CD14-positive monocyte (primary cell): ENCODE data around the gene MUSK. TPM values are rescaled to one million over a fixed set of nuclear protein-coding genes. Genes with fewer than 3 reads are reported as not detected.

Experiments
- DNase-seq, 3 donors: peaks; one replicate each; pipeline ENCODE4 v3.0.0-alpha.2; 2011 to 2022
- H2AFZ ChIP-seq: 2 replicates; pipeline ENCODE4 v1.6.0; 2012; ENCODE audit warnings: mild to moderate bottlenecking, low read depth, low read length, inconsistent platforms; ENCODE audit not compliant: insufficient read depth, poor library complexity, severe bottlenecking
- H3K27ac ChIP-seq, 2 donors: 1 replicate in 1 of 2; 2 replicates in 1 of 2; pipeline ENCODE4 v1.5.1; 2012 to 2013; ENCODE audit warnings: low read length in 2 of 2, control low read depth in 1 of 2, inconsistent platforms in 1 of 2, low read depth in 1 of 2, mild to moderate bottlenecking in 1 of 2
- H3K27me3 ChIP-seq, 2 donors: one replicate each; pipeline versions ENCODE4 v1.6.0 to v1.6.1; 2011 to 2013; ENCODE audit warnings: low read length in 2 of 2; ENCODE audit not compliant: control insufficient read depth in 2 of 2, insufficient read depth in 2 of 2
- H3K36me3 ChIP-seq, 2 donors: replicated peaks in 1 of 2; 1 replicate in 1 of 2; 2 replicates in 1 of 2; pipeline versions ENCODE4 v1.5.1 to v1.6.1; 2012 to 2013; ENCODE audit warnings: low read length in 2 of 2, control low read depth in 1 of 2, inconsistent platforms in 1 of 2, mild to moderate bottlenecking in 1 of 2; ENCODE audit not compliant: insufficient read depth in 2 of 2, control insufficient read depth in 1 of 2
- H3K4me1 ChIP-seq, 2 donors: 1 replicate in 1 of 2; 2 replicates in 1 of 2; pipeline versions ENCODE4 v1.5.1 to v1.6.1; 2012 to 2013; ENCODE audit warnings: low read length in 2 of 2, control low read depth in 1 of 2, inconsistent platforms in 1 of 2, mild to moderate bottlenecking in 1 of 2, moderate library complexity in 1 of 2; ENCODE audit not compliant: insufficient read depth in 2 of 2, control insufficient read depth in 1 of 2
- H3K4me2 ChIP-seq: replicated peaks from 2 replicates; pipeline ENCODE3; 2012; ENCODE audit warnings: low read length, moderate library complexity, mild to moderate bottlenecking; ENCODE audit not compliant: poor library complexity, severe bottlenecking; ENCODE audit errors: extremely low read depth
- H3K4me3 ChIP-seq, 3 experiments: fragments of 200-600 bp in 1 of 3; sonication (generic) in 1 of 3; replicated peaks in 1 of 3; 1 replicate in 2 of 3; 2 replicates in 1 of 3; pipeline ENCODE4 v1.5.1; 2011 to 2013; ENCODE audit warnings: low read length in 3 of 3, mild to moderate bottlenecking in 3 of 3, control low read depth in 2 of 3, low read depth in 2 of 3, inconsistent platforms in 1 of 3, moderate library complexity in 1 of 3
- H3K79me2 ChIP-seq: 2 replicates; pipeline ENCODE4 v1.6.0; 2012; ENCODE audit warnings: mild to moderate bottlenecking, control low read depth, inconsistent platforms, low read length, moderate library complexity; ENCODE audit not compliant: insufficient read depth
- H3K9ac ChIP-seq: 2 replicates; pipeline ENCODE4 v1.6.0; 2017; ENCODE audit warnings: low read length, mild to moderate bottlenecking; ENCODE audit not compliant: insufficient read depth, poor library complexity, severe bottlenecking
- H3K9me3 ChIP-seq, 2 donors: replicated peaks in 1 of 2; 1 replicate in 1 of 2; 2 replicates in 1 of 2; pipeline versions ENCODE4 v1.5.1 to v1.6.1; 2012 to 2013; ENCODE audit warnings: low read length in 2 of 2, control low read depth in 1 of 2; ENCODE audit not compliant: control insufficient read depth in 1 of 2, insufficient read depth in 1 of 2
- H4K20me1 ChIP-seq: 2 replicates; pipeline ENCODE4 v1.6.0; 2012; ENCODE audit warnings: mild to moderate bottlenecking, low read length, control low read depth, moderate library complexity; ENCODE audit not compliant: insufficient read depth
- H3K27ac Mint-ChIP-seq, 7 donors: one replicate each; pipeline ENCODE4 v1.8.0; 2020; ENCODE audit warnings: mild to moderate bottlenecking in 7 of 7, mixed read lengths in 7 of 7, moderate library complexity in 6 of 7, inconsistent platforms in 2 of 7
- H3K27me3 Mint-ChIP-seq, 3 donors: one replicate each; pipeline ENCODE4 v1.8.0; 2021 to 2022; ENCODE audit warnings: low read depth in 3 of 3, mild to moderate bottlenecking in 3 of 3, mixed read lengths in 3 of 3, moderate library complexity in 3 of 3, inconsistent platforms in 1 of 3
- H3K36me3 Mint-ChIP-seq, 2 donors: one replicate each; pipeline ENCODE4 v1.8.0; 2020; ENCODE audit warnings: mixed read lengths in 2 of 2, inconsistent platforms in 1 of 2, mild to moderate bottlenecking in 1 of 2
- H3K4me1 Mint-ChIP-seq: one replicate; pipeline ENCODE4 v1.8.0; 2020; ENCODE audit warnings: mild to moderate bottlenecking, mixed read lengths
- H3K4me3 Mint-ChIP-seq, 2 donors: one replicate each; pipeline ENCODE4 v1.8.0; 2020; ENCODE audit warnings: mild to moderate bottlenecking in 2 of 2, mixed read lengths in 2 of 2, moderate library complexity in 1 of 2
- H3K9me3 Mint-ChIP-seq, 7 donors: one replicate each; pipeline ENCODE4 v1.8.0; 2020 to 2022; ENCODE audit warnings: mixed read lengths in 7 of 7, mild to moderate bottlenecking in 6 of 7, moderate library complexity in 6 of 7, inconsistent platforms in 2 of 7
- WGBS: methylation state at CpG from one replicate; pipeline ENCODE4 v1.1.5; 2013; ENCODE audit warnings: missing lambda C conversion rate; ENCODE audit not compliant: insufficient coverage; 5-methylcytosine and 5-hydroxymethylcytosine counted together
- intact Hi-C, 2 donors: fragments of 100-400 bp; cut with micrococcal nuclease; formaldehyde crosslinking; loops; one replicate each; pipeline versions ENCODE4 v1.15.0 to v1.15.1; 2023
- polyA plus RNA-seq, 3 donors: library from polyadenylated mRNA; depleted of rRNA in 1 of 3; unstranded in 2 of 3; stranded (reverse) in 1 of 3; fragments of 300-500 nt in 2 of 3; fragments of >200 nt in 1 of 3; fragmentation: Illumina TruSeq in 2 of 3; gene quantifications; 1 replicate in 2 of 3; 2 replicates in 1 of 3; pipeline ENCODE4 v1.2.3, GENCODE V29; 2012 to 2021
- TF ChIP-seq, protein P1 (sequence below): fragments of 200-600 bp; IDR thresholded peaks from one replicate; pipeline ENCODE4 v1.8.0; 2022; ENCODE audit warnings: antibody characterized with exemption, mild to moderate bottlenecking

Gene MUSK
- polyA plus RNA-seq, 3 donors: not detected

DNA sequence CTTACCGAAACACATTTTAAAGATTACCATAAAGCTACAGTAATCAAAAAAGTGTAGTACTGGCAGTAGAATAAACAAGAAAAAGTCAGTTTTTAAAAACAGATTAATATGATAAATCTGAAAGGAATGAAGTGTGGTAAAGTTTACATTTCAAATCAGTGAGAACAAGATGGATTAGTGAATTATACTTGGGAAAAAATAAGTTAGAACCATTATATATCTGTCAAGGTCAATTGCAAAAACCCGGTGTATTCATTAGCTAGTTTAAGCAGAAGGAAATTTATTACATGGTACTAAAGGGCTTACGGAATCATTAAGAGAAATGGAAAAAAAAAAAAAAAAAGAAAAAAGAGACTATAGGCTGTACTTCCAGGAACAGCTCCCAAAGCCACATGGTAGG is 164.3 kb downstream of the MUSK start:
- H3K4me3 ChIP-seq: no peak overlapping the region
- peaks cover 0 to 11% (median 4%) of the 10 kb centered on the region in 7 donors for H3K9me3 Mint-ChIP-seq
- H3K79me2 ChIP-seq: no peaks in the 10 kb centered on the region
- no peaks in the 10 kb centered on the region for H4K20me1 ChIP-seq
- DNase-seq: no peak
- H2AFZ ChIP-seq: no peak overlapping the region
- TF ChIP-seq, protein P1, sequence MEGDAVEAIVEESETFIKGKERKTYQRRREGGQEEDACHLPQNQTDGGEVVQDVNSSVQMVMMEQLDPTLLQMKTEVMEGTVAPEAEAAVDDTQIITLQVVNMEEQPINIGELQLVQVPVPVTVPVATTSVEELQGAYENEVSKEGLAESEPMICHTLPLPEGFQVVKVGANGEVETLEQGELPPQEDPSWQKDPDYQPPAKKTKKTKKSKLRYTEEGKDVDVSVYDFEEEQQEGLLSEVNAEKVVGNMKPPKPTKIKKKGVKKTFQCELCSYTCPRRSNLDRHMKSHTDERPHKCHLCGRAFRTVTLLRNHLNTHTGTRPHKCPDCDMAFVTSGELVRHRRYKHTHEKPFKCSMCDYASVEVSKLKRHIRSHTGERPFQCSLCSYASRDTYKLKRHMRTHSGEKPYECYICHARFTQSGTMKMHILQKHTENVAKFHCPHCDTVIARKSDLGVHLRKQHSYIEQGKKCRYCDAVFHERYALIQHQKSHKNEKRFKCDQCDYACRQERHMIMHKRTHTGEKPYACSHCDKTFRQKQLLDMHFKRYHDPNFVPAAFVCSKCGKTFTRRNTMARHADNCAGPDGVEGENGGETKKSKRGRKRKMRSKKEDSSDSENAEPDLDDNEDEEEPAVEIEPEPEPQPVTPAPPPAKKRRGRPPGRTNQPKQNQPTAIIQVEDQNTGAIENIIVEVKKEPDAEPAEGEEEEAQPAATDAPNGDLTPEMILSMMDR: no peak
- intact Hi-C loops: no loop called here
- H3K36me3 ChIP-seq: no peaks in the 10 kb centered on the region
- no peak overlapping the region for H3K27ac Mint-ChIP-seq
- H3K9me3 ChIP-seq: peaks cover 0 to 6% of the 10 kb centered on the region in 2 donors
- peaks cover 0 to 3% (median 0%) of the 10 kb centered on the region in 3 donors for H3K27me3 Mint-ChIP-seq
- no peaks in the 10 kb centered on the region for H3K4me1 ChIP-seq
- H3K27me3 ChIP-seq: no peaks in the 10 kb centered on the region
- no peak overlapping the region for H3K9ac ChIP-seq
- no peak overlapping the region for H3K27ac ChIP-seq
- H3K4me3 Mint-ChIP-seq: no peak overlapping the region
- no peaks in the 10 kb centered on the region for H3K36me3 Mint-ChIP-seq
- no peaks in the 10 kb centered on the region for H3K4me1 Mint-ChIP-seq
- WGBS: no CpG with 5 or more reads among the region's 3 CpGs
- no peak overlapping the region for H3K4me2 ChIP-seq

DNA sequence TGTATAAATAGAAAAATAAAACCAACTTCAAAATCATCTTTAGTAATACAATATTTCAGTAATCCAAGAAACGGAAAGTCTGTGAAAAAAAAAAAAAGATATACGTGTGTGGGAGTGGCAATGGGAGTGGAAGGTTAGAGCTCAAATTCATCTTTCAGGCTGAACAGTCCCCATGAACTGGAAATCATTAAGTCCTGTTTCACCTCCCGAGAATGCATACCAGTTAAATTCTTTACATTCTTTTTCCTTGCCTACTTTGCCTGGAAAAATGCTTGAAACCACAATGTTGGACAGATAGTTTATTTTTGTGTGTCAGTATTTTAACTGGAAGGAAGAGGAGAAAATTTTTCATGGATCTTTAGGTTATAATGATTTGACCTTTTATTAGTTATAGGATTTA is 166.8 kb downstream of the MUSK start:
- no peak overlapping the region for H3K4me3 ChIP-seq
- TF ChIP-seq, protein P1: no peak
- no peaks in the 10 kb centered on the region for H3K36me3 Mint-ChIP-seq
- H3K27ac Mint-ChIP-seq: no peak overlapping the region
- H3K79me2 ChIP-seq: no peaks in the 10 kb centered on the region
- no peaks in the 10 kb centered on the region for H3K27me3 ChIP-seq
- H3K4me3 Mint-ChIP-seq: no peak overlapping the region
- WGBS: no CpG with 5 or more reads among the region's 3 CpGs
- H2AFZ ChIP-seq: no peak overlapping the region
- H3K9ac ChIP-seq: no peak overlapping the region
- no peak for DNase-seq
- no peak overlapping the region for H3K4me2 ChIP-seq
- H3K4me1 ChIP-seq: no peaks in the 10 kb centered on the region
- H3K4me1 Mint-ChIP-seq: no peaks in the 10 kb centered on the region
- no peaks in the 10 kb centered on the region for H4K20me1 ChIP-seq
- no peaks in the 10 kb centered on the region for H3K36me3 ChIP-seq
- H3K27me3 Mint-ChIP-seq: peaks cover 0 to 3% (median 0%) of the 10 kb centered on the region in 3 donors
- no peaks in the 10 kb centered on the region for H3K9me3 ChIP-seq
- H3K27ac ChIP-seq: no peak overlapping the region
- intact Hi-C loops: no loop called here
- H3K9me3 Mint-ChIP-seq: peaks cover 0 to 3% (median 0%) of the 10 kb centered on the region in 7 donors
